ENCODE data around the gene EGFR. TPM values are rescaled to one million over a fixed set of nuclear protein-coding genes. Genes with fewer than 3 reads are reported as not detected.
A peak's percentile ranks its signal among the peaks of the same experiment; 100 is the strongest.

Gene EGFR
- total RNA-seq, 4 donors from 2014 or later: 87.2 to 124 (median 94.5) TPM

DNA sequence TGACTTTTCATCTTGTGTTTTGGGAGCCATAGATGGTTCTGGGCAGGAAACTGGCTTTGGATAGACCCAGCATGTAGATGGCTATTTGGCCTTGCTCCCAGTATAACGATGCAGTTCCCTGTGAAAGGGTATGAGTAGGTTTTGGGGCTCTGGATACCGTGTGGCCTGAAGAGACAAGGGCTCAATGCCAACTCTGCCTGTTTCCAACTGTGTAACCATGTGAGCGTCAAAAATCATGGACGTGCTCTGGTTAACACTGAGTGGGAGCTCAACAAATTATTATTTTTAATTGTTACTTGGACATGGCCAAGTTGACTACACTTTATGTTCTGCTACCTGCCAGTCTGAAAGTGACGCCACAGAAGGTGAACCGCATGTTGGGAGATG lies 41.8 kb downstream of the EGFR start:
- TF ChIP-seq, protein P1, sequence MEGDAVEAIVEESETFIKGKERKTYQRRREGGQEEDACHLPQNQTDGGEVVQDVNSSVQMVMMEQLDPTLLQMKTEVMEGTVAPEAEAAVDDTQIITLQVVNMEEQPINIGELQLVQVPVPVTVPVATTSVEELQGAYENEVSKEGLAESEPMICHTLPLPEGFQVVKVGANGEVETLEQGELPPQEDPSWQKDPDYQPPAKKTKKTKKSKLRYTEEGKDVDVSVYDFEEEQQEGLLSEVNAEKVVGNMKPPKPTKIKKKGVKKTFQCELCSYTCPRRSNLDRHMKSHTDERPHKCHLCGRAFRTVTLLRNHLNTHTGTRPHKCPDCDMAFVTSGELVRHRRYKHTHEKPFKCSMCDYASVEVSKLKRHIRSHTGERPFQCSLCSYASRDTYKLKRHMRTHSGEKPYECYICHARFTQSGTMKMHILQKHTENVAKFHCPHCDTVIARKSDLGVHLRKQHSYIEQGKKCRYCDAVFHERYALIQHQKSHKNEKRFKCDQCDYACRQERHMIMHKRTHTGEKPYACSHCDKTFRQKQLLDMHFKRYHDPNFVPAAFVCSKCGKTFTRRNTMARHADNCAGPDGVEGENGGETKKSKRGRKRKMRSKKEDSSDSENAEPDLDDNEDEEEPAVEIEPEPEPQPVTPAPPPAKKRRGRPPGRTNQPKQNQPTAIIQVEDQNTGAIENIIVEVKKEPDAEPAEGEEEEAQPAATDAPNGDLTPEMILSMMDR (IDR thresholded peaks at IDR 0.05): no peak
- no peak for ATAC-seq (ENCODE audit: low FRiP score)
- no peak for DNase-seq (ENCODE audit: low spot score)

DNA sequence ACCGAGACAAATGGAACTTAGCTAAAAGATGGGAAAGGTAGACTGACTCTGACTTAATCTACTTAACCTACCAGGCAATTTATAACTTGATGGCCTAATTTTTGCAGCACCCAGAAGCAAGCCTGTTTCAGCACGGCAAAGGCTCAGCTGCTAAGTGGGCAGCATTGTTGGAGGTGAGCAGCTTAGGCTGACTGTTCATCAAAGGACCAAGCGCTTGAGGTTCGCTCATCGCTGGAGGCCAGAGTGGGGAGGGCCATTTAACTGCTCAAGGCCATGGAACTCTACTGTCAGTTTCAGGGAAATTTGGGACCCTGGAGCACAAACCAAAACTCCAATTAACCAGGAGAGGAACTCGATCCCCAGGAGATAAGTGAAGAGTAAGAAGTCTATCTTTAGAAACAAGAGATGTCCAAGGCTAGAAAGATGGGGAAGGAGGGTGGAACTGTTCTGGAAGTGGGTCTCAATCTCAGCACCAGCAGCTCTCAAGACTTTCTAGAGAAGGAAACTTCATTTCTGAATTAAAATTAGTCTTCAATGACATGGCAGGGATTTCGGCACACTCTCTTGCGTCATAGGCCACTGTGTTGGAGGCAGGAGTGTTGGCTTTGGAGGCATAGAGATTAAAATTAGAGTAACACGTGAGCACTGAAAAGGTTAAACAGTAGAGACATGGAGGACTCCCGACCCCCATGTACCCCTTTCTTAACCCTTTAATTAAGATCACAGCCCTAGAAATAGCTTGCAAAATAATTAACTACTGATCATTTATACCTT lies 43.1 kb downstream of the EGFR start:
- ATAC-seq (ENCODE audit: low FRiP score): no peak
- TF ChIP-seq, protein P1 (IDR thresholded peaks at IDR 0.05): no peak
- DNase-seq (ENCODE audit: low spot score): no peak

DNA sequence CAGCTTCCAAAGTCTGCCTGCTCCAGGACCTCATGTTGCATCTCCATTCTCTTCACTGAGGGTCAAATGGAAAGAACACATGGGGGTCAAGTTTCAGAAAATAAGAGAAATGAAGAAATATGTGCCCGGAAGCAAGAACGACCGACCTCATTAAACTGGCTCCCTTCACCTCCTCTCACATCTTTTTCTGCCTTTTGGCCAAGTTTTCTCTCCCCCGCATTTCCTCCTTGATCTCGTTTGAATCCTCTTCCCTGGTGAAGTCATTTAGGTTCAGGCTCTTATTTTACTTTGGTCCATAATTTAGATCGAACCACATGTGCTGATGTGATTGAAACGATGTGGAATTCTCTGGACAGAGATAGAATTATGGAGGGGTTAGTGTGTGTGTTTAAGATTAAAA lies 44.2 kb downstream of the EGFR start:
- ATAC-seq (ENCODE audit: low FRiP score): no peak
- TF ChIP-seq, protein P1 (IDR thresholded peaks at IDR 0.05): no peak
- DNase-seq (ENCODE audit: low spot score): no peak

DNA sequence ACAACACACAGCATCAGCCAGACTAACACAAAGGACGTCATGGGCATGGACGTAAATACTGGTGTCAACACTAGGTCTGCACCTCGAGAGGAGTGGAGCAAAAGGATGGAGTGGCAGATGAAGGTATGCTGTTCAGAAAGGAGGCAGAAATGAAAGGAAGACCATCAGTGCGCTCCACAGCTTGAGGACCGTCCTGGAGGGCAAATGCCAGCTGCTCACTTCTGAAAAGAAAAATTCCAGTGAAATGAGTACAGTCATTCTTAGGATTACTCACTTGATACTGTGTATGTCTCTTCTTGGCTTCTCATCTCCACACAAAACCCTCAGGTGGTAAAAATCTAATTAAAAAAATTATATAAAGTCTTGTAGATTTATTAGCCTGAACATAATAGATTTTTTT lies 44.8 kb downstream of the EGFR start:
- ATAC-seq (ENCODE audit: low FRiP score) (no peak), DNase-seq (ENCODE audit: low spot score) (no peak)
- TF ChIP-seq, protein P1 (IDR thresholded peaks at IDR 0.05): no peak

DNA sequence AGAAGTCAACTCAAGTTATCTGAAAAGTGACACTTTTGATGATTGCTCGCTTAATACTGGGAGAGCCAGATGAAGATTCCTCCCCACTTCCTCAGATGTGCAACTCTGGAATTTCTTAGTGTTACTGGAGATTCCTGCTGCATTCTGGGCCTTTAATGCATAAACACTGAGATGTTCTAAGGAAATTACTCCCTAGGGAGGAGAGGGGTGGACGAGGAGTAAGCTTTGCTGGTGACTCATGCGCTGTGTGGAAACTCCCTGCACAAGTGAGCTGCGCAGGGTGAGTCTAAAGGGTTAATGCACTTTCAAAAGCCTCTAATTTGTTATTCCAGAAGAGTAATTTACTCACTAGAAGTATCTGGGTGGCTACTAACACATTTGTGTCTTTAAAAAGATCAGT lies 46.3 kb downstream of the EGFR start:
- TF ChIP-seq, protein P1 (IDR thresholded peaks at IDR 0.05): no peak
- DNase-seq (ENCODE audit: low spot score): no peak
- peak; percentile 85 for ATAC-seq (ENCODE audit: low FRiP score)

DNA sequence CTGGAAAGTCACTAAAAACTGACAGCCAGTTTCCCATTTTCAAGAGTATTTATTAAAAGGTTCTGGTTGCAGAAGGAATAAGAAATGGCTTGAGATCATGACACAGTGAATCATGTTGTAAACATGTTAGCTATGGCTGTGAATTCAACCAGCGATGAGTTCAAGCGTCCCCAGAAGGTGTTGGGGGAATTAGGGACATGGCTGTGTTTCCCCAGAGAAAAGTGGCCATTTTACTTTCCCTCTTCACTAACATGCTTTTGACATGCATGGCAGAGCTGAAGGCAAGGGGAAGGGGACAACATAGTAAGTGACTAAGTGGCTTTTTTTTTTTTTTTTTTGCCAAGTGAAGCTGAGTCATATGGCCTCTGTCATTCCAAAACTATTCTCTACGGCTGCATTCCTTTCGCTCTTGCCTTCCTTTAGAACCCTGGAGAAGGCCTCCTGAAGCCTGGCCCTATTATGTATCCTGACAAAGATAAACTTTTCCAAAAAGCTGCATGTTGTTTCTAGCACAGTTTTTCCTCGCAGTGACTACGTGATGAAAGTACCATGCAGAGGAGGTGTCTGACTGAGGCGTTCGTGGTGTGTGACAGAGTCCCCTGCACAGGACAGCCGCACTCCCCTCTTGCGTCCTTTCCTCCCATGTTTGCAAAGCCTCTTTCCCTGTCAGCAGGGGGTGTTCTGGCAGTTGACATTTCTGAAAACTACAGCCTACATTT lies 46.9 kb downstream of the EGFR start:
- TF ChIP-seq, protein P1 (IDR thresholded peaks at IDR 0.05): no peak
- peak; percentile 28 for ATAC-seq (ENCODE audit: low FRiP score)
- no peak for DNase-seq (ENCODE audit: low spot score)

DNA sequence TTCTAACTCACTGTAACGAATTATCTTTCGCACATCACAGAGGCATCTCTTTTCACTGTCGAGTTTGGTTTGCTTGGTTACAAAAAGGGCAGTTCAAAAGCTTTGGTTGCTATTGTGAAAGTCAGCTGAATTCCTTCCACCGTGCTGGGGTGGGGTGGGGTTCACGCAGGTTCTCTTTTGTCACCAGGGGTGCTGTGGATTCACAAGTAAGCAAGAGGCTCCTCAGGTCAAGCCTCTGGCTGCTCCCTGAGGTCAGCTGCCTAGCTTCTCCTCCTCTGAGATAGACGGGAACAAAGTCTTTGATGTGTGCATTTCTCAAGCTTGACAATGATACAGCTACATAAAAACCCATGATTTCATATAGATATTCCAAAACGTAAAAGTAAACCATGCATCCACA lies 47.7 kb downstream of the EGFR start:
- DNase-seq (ENCODE audit: low spot score) (no peak), ATAC-seq (ENCODE audit: low FRiP score) (no peak)
- TF ChIP-seq, protein P1 (IDR thresholded peaks at IDR 0.05): no peak

All from omental fat pad (tissue), 4 donors.